BLaER1 treated with 17β-estradiol and CSF1 and Interleukin-3, amounts not matched to agents 10 nM and 100 nM (cell line): ENCODE measurements around the gene SYNPO2L.
"Not testable (repeated sequence)": the region's sequence is repeated elsewhere in the genome, so short reads cannot be mapped to it uniquely, and the experiment has no call there.

Experiments
- H3K27ac ChIP-seq, 11 experiments: shearing (Covaris generic); formaldehyde crosslinking; 2 replicates each; pipeline ENCODE4 v1.8.1; 2022
- H3K27me3 ChIP-seq, 11 experiments: shearing (Covaris generic); formaldehyde crosslinking; 2 replicates each; pipeline ENCODE4 v1.8.1; 2022
- H3K36me3 ChIP-seq, 11 experiments: shearing (Covaris generic); formaldehyde crosslinking; 2 replicates each; pipeline ENCODE4 v1.8.1; 2022
- H3K4me1 ChIP-seq, 10 experiments: shearing (Covaris generic); formaldehyde crosslinking; 2 replicates each; pipeline ENCODE4 v1.8.1; 2022
- H3K4me2 ChIP-seq, 11 experiments: shearing (Covaris generic); formaldehyde crosslinking; 2 replicates each; pipeline ENCODE4 v1.8.1; 2022
- H3K4me3 ChIP-seq, 10 experiments: shearing (Covaris generic); formaldehyde crosslinking; 2 replicates each; pipeline ENCODE4 v1.8.1; 2022
- H3K9ac ChIP-seq, 11 experiments: shearing (Covaris generic); formaldehyde crosslinking; 2 replicates each; pipeline ENCODE4 v1.8.1; 2022
- H3K9me3 ChIP-seq, 11 experiments: shearing (Covaris generic); formaldehyde crosslinking; replicated peaks in 1 of 11; 2 replicates each; pipeline ENCODE4 v1.8.1; 2022
- H4K20me1 ChIP-seq, 11 experiments: shearing (Covaris generic); formaldehyde crosslinking; 2 replicates each; pipeline ENCODE4 v1.8.1; 2022
- Cebpa-rat ChIP-seq, 11 experiments: shearing (Covaris generic); IDR thresholded peaks; 2 replicates each; pipeline ENCODE4 v1.8.1; 2022

The SYNPO2L gene

GRCh38 chr10:73655990-73656298 lies at the start of gene SYNPO2L:
Gene SYNPO2L, minus strand, starts transcription at chr10:73656029. Its CDS starts 107 bp downstream, at chr10:73655922.
- H3K36me3 ChIP-seq: no peaks in the 10 kb centered on the region
- H3K4me2 ChIP-seq: peak within 1 kb of the TSS; percentile 72 to 96 (median 91)
- no peaks in the 10 kb centered on the region for H3K9me3 ChIP-seq

GRCh38 chr10:73703924-73704323 lies 48.1 kb upstream of the SYNPO2L start:
- H3K27ac ChIP-seq, H3K9ac ChIP-seq, H4K20me1 ChIP-seq, H3K4me3 ChIP-seq, H3K4me2 ChIP-seq, H3K9me3 ChIP-seq, H3K27me3 ChIP-seq: not testable (repeated sequence)
- Histone ChIP-seq H3K4me1 (peaks cover 0 to 34% (median 5%) of the 10 kb centered on the region in 10 experiments; a peak in 9 of 20 replicates), H3K36me3 (peaks cover 0 to 20% (median 3%) of the 10 kb centered on the region in 11 experiments; a peak in 10 of 22 replicates)

More at GRCh38 chr10:73655990-73656298, at the start of gene SYNPO2L:
- H3K4me1 ChIP-seq: peaks cover 31 to 58% (median 52%) of the 10 kb centered on the region in 10 experiments
- TF ChIP-seq Cebpa-rat (IDR thresholded peaks at IDR 0.05): no peak
- peak within 1 kb of the TSS in 4 of 10 experiments; percentile 5 to 44 (median 31); a peak in 5 of 20 replicates for H3K4me3 ChIP-seq
- peak within 1 kb of the TSS in 6 of 11 experiments; percentile 39 to 60 (median 46); a peak in 10 of 22 replicates for H3K27ac ChIP-seq
- no peaks in the 10 kb centered on the region; a peak in 1 of 22 replicates for H4K20me1 ChIP-seq
- peak within 1 kb of the TSS in 8 of 11 experiments; percentile 13 to 41 (median 27); a peak in 8 of 22 replicates for H3K9ac ChIP-seq
- H3K27me3 ChIP-seq: no peaks in the 10 kb centered on the region

GRCh38 chr10:73698819-73699218 lies 43.0 kb upstream of the SYNPO2L start:
- not testable (repeated sequence) for H3K4me2 ChIP-seq, H4K20me1 ChIP-seq, H3K27me3 ChIP-seq, H3K27ac ChIP-seq, H3K9ac ChIP-seq, H3K4me3 ChIP-seq, H3K9me3 ChIP-seq
- Histone ChIP-seq H3K4me1 (peaks cover 0 to 20% (median 5%) of the 10 kb centered on the region in 10 experiments; a peak in 9 of 20 replicates), H3K36me3 (peaks cover 0 to 21% (median 0%) of the 10 kb centered on the region in 11 experiments; a peak in 7 of 22 replicates)

- peaks cover 0 to 29% (median 0%) of the 10 kb centered on the region in 11 experiments; a peak in 8 of 22 replicates for H3K36me3 ChIP-seq
- H4K20me1 ChIP-seq, H3K9ac ChIP-seq: not testable (repeated sequence)
Observed at GRCh38 chr10:73697675-73698159, 41.9 kb upstream of the SYNPO2L start, which contains the start of gene AGAP5. Gene AGAP5, minus strand, starts transcription at chr10:73698109. Its CDS starts 354 bp downstream, at chr10:73697755.

GRCh38 chr10:73695302-73695701 lies 39.5 kb upstream of the SYNPO2L start:
- not testable (repeated sequence) for H3K9me3 ChIP-seq, H3K27ac ChIP-seq, H3K4me3 ChIP-seq, H3K27me3 ChIP-seq, H3K4me1 ChIP-seq, H3K9ac ChIP-seq, H3K4me2 ChIP-seq, H4K20me1 ChIP-seq
- peaks cover 0 to 33% (median 0%) of the 10 kb centered on the region in 11 experiments; a peak in 9 of 22 replicates for H3K36me3 ChIP-seq

More at GRCh38 chr10:73697675-73698159, 41.9 kb upstream of the SYNPO2L start, which contains the start of gene AGAP5:
- H3K4me2 ChIP-seq, H3K27me3 ChIP-seq, H3K4me3 ChIP-seq, H3K27ac ChIP-seq, H3K9me3 ChIP-seq: not testable (repeated sequence)
- H3K4me1 ChIP-seq: peaks cover 0 to 16% (median 4%) of the 10 kb centered on the region in 10 experiments; a peak in 9 of 20 replicates

- Histone ChIP-seq H3K36me3 (peaks cover 0 to 20% (median 0%) of the 10 kb centered on the region in 11 experiments; a peak in 8 of 22 replicates), H3K9me3 (peaks cover 0 to 11% (median 0%) of the 10 kb centered on the region in 11 experiments; a peak in 6 of 22 replicates)
- H3K4me2 ChIP-seq, H3K4me3 ChIP-seq, H3K27ac ChIP-seq, H3K4me1 ChIP-seq, H3K27me3 ChIP-seq, H3K9ac ChIP-seq, H4K20me1 ChIP-seq: not testable (repeated sequence)
Observed at GRCh38 chr10:73690755-73691154, 34.9 kb upstream of the SYNPO2L start.

GRCh38 chr10:73689596-73689995 lies 33.8 kb upstream of the SYNPO2L start:
- not testable (repeated sequence) for H3K27ac ChIP-seq, H3K4me2 ChIP-seq, H3K4me1 ChIP-seq, H3K9ac ChIP-seq, H3K27me3 ChIP-seq, H4K20me1 ChIP-seq, H3K4me3 ChIP-seq
- Histone ChIP-seq H3K9me3 (peaks cover 0 to 11% (median 0%) of the 10 kb centered on the region in 11 experiments; a peak in 6 of 22 replicates), H3K36me3 (peaks cover 0 to 23% (median 0%) of the 10 kb centered on the region in 11 experiments; a peak in 10 of 22 replicates)

- not testable (repeated sequence) for H3K9ac ChIP-seq, H3K27me3 ChIP-seq, H3K4me3 ChIP-seq, H4K20me1 ChIP-seq, H3K4me2 ChIP-seq, H3K4me1 ChIP-seq, H3K27ac ChIP-seq
- peaks cover 0 to 13% (median 0%) of the 10 kb centered on the region in 11 experiments; a peak in 7 of 22 replicates for H3K36me3 ChIP-seq
- peaks cover 0 to 11% (median 0%) of the 10 kb centered on the region in 11 experiments; a peak in 6 of 22 replicates for H3K9me3 ChIP-seq
Observed at GRCh38 chr10:73687641-73688040, 31.8 kb upstream of the SYNPO2L start.

GRCh38 chr10:73674546-73674945 lies 18.7 kb upstream of the SYNPO2L start:
- not testable (repeated sequence) for H3K36me3 ChIP-seq, H3K4me1 ChIP-seq, H3K9ac ChIP-seq, H3K27me3 ChIP-seq, H3K9me3 ChIP-seq, H3K4me2 ChIP-seq, H4K20me1 ChIP-seq, H3K27ac ChIP-seq, H3K4me3 ChIP-seq

- not testable (repeated sequence) for H4K20me1 ChIP-seq, H3K4me1 ChIP-seq, H3K36me3 ChIP-seq, H3K9ac ChIP-seq, H3K4me2 ChIP-seq, H3K27me3 ChIP-seq, H3K9me3 ChIP-seq, H3K4me3 ChIP-seq, H3K27ac ChIP-seq
Observed at GRCh38 chr10:73668378-73668777, 12.5 kb upstream of the SYNPO2L start.

GRCh38 chr10:73666153-73666809 lies 10.5 kb upstream of the SYNPO2L start:
- not testable (repeated sequence) for H4K20me1 ChIP-seq, H3K36me3 ChIP-seq, H3K4me2 ChIP-seq

GRCh38 chr10:73665581-73665980 lies 9.8 kb upstream of the SYNPO2L start:
- not testable (repeated sequence) for H3K27ac ChIP-seq, H3K9ac ChIP-seq, H3K4me3 ChIP-seq, H3K4me2 ChIP-seq, H3K36me3 ChIP-seq, H4K20me1 ChIP-seq, H3K9me3 ChIP-seq, H3K27me3 ChIP-seq
- H3K4me1 ChIP-seq: peaks cover 4 to 21% (median 17%) of the 10 kb centered on the region in 10 experiments; a peak in 18 of 20 replicates

More at GRCh38 chr10:73666153-73666809, 10.5 kb upstream of the SYNPO2L start:
- H3K27ac ChIP-seq, H3K27me3 ChIP-seq, H3K9ac ChIP-seq, H3K9me3 ChIP-seq, H3K4me3 ChIP-seq: not testable (repeated sequence)
- H3K4me1 ChIP-seq: peaks cover 0 to 14% (median 11%) of the 10 kb centered on the region in 10 experiments; a peak in 12 of 20 replicates

- not testable (repeated sequence) for H3K9me3 ChIP-seq, H3K4me3 ChIP-seq, H3K9ac ChIP-seq, H4K20me1 ChIP-seq, H3K27ac ChIP-seq, H3K36me3 ChIP-seq, H3K27me3 ChIP-seq, H3K4me2 ChIP-seq
- peaks cover 11 to 28% (median 22%) of the 10 kb centered on the region in 10 experiments; a peak in 18 of 20 replicates for H3K4me1 ChIP-seq
Observed at GRCh38 chr10:73664156-73665040, 8.6 kb upstream of the SYNPO2L start.
